GM18867 (cell line): ENCODE measurements around the gene PPM1N.
A peak's percentile ranks its signal among the peaks of the same experiment; 100 is the strongest.

Source experiments
- ATAC-seq: cut with Tn5 transposase; IDR thresholded peaks from one replicate; pipeline ENCODE4 v1.9.1; 2021; ENCODE audit warnings: mild to moderate bottlenecking, moderate library complexity; ENCODE audit not compliant: unreplicated experiment

PPM1N gene

GRCh38 chr19:45488708-45489107 is 9.5 kb upstream of the PPM1N start:
- ATAC-seq: no peak

- no peak for ATAC-seq
Observed at GRCh38 chr19:45489216-45489855, 8.9 kb upstream of the PPM1N start.

- ATAC-seq: no peak
Observed at GRCh38 chr19:45492137-45492626, 6.1 kb upstream of the PPM1N start.

GRCh38 chr19:45492627-45493470 is 5.4 kb upstream of the PPM1N start:
- no peak for ATAC-seq

GRCh38 chr19:45494261-45494916 is 3.9 kb upstream of the PPM1N start:
- no peak for ATAC-seq

GRCh38 chr19:45495178-45495577 is 3.1 kb upstream of the PPM1N start:
- no peak for ATAC-seq

- ATAC-seq: peak; percentile 24
Observed at GRCh38 chr19:45496349-45496953, 1.8 kb upstream of the PPM1N start.

GRCh38 chr19:45497791-45498190 is 452 bp upstream of the PPM1N start:
- no peak for ATAC-seq

- ATAC-seq: no peak
Observed at GRCh38 chr19:45499196-45500180, 1.2 kb downstream of the PPM1N start.

- ATAC-seq: no peak
Observed at GRCh38 chr19:45500918-45501729, 2.9 kb downstream of the PPM1N start.

GRCh38 chr19:45501730-45502014 is 3.4 kb downstream of the PPM1N start:
- no peak for ATAC-seq

- ATAC-seq: no peak
Observed at GRCh38 chr19:45502111-45502510, 3.9 kb downstream of the PPM1N start.

GRCh38 chr19:45503909-45504308 is 5.7 kb downstream of the PPM1N start:
- no peak for ATAC-seq

GRCh38 chr19:45505151-45505995 is 7.1 kb downstream of the PPM1N start:
- ATAC-seq: no peak

- no peak for ATAC-seq
Observed at GRCh38 chr19:45505996-45506245, 7.7 kb downstream of the PPM1N start.

GRCh38 chr19:45506246-45506988 is 8.2 kb downstream of the PPM1N start:
- peak; percentile 59 for ATAC-seq

- peak; percentile 58 for ATAC-seq
Observed at GRCh38 chr19:45506989-45507871, 9.0 kb downstream of the PPM1N start, which contains the start of gene VASP. Gene VASP, plus strand, starts transcription at chr19:45507479. Its CDS starts 293 bp downstream, at chr19:45507772.
